HG03558 (cell line): Measurements from ENCODE around the gene PIEZO1.

Source experiments
- ATAC-seq: cut with Tn5 transposase; IDR thresholded peaks from one replicate; pipeline ENCODE4 v1.9.1; 2021; ENCODE audit warnings: moderate number of reproducible peaks; ENCODE audit not compliant: unreplicated experiment; ENCODE audit errors: extremely low read depth

The PIEZO1 gene

GRCh38 chr16:88770461-88771293 is 14.3 kb downstream of the PIEZO1 start:
- ATAC-seq: no peak

DNA sequence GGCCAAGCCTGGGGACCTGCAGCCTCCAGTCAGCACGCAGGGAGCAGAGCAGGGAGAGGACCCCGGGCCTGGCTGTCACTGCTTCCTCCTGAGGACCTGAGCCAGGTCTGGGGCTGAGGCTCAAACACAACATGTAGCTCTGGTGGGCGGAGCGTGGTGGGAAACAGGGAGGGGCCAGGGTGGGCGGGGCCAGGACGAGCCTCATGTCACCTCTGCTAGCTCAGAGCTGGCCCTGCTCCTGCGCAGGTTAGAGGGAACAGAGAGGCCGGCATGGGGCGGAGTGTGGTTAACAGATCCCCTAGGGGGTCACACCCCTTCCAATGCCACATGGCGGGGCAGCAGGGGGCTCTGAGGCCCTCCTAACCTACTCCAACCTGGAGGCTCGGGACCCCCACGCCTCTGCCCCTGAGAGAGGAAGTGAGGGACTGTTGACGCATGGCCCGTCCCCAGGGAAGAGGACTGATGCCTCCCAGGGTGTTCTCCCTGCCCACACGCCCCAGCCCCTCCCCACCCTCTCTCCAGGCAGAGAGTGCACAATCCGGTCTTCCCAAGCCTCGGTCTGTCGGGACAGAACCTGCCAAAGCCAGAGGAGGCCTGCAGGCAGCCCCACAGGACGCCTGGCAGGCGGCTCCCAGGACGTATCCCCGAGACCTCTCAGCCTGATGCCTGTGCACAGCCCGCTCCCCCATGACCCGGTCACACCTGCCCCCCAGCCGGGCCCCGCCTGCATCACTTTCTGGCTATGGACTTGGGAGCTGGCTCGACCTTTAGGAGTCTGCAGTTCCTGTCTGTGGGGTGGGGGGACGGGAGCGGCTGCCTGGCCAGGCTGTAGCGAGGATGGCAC is 15.2 kb downstream of the PIEZO1 start:
- no peak for ATAC-seq

GRCh38 chr16:88768071-88768783 is 16.8 kb downstream of the PIEZO1 start:
- ATAC-seq: no peak

- ATAC-seq: no peak
Observed at GRCh38 chr16:88767546-88768070, 17.4 kb downstream of the PIEZO1 start.

- no peak for ATAC-seq
Observed at GRCh38 chr16:88766975-88767374, 18.0 kb downstream of the PIEZO1 start.

DNA sequence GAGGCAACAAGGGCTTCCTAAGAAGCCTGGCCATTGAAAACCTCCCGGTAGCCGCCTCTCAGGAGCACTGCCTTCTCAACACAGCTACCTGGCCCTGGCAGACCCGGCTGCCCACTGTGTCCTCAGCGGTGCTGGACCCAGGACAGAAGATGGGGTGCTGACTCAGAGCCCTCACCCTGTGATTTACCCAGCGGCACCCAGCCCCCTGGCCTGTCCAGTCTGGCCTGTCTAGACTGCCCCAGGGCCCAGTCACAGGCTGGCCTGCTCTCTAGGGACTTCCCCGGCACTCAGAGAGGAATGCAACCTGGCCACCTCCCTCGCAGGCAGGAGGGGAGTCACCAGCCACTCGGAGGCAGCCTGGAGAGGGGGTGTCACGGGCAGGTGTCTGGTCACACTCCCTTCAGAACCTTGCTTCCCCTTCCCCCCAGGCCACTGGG is 20.1 kb downstream of the PIEZO1 start:
- no peak for ATAC-seq

- ATAC-seq: no peak
Observed at GRCh38 chr16:88764080-88764479, 20.9 kb downstream of the PIEZO1 start.

GRCh38 chr16:88763502-88764053 is 21.4 kb downstream of the PIEZO1 start:
- ATAC-seq: no peak

DNA sequence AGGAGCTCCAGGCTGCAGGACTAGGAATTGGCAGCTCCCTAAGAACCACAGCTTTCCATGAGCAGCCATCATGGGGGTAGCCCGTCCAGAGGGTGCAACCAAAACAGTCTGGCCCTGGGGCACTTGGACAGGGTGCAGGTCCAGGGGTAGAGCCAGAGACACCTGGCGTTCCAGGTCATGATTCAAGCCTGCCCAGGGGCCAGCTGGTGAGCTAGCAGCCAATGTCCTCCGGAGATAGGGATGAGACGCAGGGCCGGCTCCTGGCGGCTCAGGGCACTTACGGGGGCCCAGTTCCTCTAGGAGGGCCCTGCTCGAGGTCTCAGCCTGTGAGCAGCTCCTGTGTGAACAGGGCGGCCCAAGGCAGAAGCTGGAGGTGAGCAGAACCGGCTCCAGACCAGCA is 22.1 kb downstream of the PIEZO1 start:
- no peak for ATAC-seq

- ATAC-seq: no peak
Observed at GRCh38 chr16:88762258-88762870, 22.7 kb downstream of the PIEZO1 start.

GRCh38 chr16:88761830-88762229 is 23.2 kb downstream of the PIEZO1 start:
- ATAC-seq: no peak

DNA sequence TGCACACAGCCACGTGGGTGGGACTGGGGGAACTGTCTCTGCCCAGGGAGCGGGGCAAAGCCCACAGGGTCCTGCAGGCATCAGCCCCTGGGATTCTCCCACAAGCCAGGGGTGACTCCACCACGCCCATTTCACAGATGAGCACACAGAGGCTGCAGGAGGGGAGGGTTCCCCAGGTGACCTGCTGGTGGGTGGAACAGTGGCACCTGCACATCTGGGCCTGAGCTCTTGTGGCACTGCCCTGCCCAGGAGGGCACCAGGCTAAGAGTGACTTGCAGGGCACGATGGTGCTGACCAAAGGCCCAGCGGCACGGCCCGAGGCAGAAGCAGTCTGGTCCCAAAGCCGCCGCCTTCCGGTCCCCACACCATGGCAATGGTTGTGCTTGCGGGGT is 23.9 kb downstream of the PIEZO1 start:
- no peak for ATAC-seq

DNA sequence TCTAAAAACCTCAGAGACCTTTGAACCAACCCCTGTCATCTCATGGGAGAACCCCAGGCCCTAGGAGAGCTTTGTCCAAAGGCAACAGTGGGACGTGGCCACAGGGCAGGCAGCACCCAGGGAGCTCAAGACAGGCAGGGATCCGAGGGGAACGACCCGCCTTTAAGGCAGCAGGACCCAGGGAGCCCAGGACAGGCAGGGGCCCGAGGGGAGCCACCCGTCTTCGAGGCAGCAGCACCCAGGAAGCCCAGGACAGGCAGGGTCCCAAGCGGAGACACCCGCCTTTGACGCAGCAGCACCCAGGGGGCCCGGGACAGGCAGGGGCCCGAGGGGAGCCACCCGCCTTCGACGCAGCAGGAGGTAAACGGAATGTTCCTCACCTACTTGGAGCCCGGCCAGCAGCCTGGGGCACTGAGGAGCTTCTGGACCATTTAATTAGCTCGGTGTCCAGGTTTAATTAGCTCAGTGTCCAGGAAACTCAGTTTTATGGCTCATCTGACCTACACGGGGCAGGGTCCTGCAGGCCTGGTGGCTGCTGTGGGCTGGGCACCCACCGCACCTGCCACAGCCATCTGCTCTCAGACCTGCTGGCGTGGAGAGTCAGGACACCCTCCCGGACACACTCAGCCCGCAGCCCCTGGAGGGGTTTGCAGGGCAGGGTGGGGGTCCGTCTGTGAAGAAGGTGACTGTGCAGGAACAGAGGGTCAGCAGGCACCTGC is 24.4 kb downstream of the PIEZO1 start:
- ATAC-seq: no peak

- no peak for ATAC-seq
Observed at GRCh38 chr16:88759976-88760350, 25.1 kb downstream of the PIEZO1 start.

DNA sequence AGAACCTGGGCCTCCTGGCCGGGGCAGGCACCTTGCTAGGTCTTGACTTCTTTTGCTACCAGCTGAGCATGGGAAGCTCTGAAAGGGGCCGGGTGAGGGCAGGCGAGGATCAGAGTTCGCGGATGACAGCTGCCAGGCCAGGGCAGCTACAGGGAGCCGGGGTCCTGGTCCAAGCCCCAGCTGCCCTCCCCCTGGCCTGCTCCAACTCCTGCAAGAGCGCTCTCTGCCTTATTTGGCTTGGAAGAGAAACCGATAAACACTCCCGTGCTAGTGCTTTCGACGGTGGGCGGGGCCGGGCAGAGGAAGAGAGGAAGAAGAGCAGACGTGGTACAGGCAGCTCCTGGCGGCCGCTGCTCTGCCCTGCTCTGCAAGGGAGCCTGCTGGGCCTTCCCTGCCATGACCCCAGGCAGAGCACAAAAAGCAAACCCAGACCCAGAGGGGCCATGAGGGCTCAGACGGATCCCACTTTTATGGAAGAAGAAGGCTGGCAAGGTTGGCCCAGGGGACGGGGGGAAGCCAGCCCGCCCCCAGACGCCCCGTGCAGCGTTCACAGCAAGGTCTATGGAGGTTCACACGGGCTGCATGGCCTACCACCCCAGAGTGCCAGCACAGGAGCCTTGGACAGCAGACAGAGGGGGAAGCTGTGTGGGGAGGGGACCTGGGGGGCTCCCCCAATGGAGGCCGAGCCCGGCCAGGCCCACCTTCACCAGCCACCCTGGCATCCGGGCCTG is 25.6 kb downstream of the PIEZO1 start:
- no peak for ATAC-seq

DNA sequence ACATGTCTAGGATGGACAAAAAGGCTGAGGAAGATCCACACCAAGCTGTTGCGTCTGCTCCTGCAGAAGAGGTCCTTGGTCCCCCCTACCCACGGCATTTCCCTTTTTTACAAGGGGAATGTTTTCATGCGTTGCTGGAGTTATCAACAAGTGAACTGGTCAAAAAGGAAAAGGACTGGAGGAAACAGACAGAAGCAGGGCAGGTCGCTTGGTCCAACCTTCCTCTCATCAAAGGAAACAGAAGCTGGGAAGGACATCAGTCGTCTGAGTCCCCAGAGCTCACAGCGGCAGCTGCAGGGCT is 26.1 kb downstream of the PIEZO1 start:
- no peak for ATAC-seq

DNA sequence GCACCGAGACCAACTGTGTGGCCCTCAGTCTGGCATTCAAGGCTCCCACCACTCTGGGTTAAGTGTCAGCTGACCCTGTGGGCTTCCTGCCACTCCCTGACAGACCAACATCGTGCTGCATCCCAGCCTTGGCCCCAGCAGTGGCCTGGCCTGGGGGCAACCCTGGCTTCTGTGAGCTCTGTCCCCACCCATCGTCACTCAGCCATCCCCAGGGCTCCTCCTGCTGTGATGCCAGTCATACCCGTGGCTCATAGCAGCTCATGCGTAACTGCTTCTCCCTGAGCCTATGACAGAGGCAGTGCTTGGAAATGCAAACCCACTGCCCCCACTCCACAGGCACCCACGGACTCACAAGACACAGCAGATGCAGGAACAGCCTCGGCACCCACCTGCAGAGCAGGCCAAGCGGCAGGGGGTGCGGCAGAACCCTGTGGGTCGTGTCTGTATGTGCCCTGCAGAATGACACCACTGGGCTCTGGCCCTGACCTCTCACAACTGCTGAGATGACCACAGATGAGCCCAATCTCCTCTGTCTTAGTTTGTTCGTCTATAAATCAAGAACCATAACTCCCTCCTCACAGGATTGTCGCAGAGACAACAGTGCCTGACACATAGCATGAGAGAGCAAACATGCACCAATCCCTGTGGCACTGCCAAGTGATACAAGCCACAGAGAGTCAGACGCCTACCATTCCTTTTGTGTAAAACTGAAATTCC is 26.6 kb downstream of the PIEZO1 start:
- ATAC-seq: no peak

GRCh38 chr16:88755745-88756443 is 29.1 kb downstream of the PIEZO1 start:
- ATAC-seq: no peak
